HFFc6 (cell line): Measurements from ENCODE around the gene PALS2. TPM values are rescaled to one million over a fixed set of nuclear protein-coding genes. Genes with fewer than 3 reads are reported as not detected.

Experiments used
- DNase-seq: peaks from one replicate; pipeline ENCODE4 v3.0.0-alpha.2; 2018
- H3K27ac Mint-ChIP-seq: 2 replicates; pipeline ENCODE4 v1.8.0; 2020; ENCODE audit warnings: mild to moderate bottlenecking, mixed read lengths
- H3K27me3 Mint-ChIP-seq: 2 replicates; pipeline ENCODE4 v1.8.0; 2021; ENCODE audit warnings: mild to moderate bottlenecking, moderate library complexity, mixed read lengths; ENCODE audit not compliant: insufficient read depth
- H3K36me3 Mint-ChIP-seq: 2 replicates; pipeline ENCODE4 v1.8.0; 2021; ENCODE audit warnings: low read depth, mixed read lengths
- H3K4me1 Mint-ChIP-seq: 2 replicates; pipeline ENCODE4 v1.8.0; 2020; ENCODE audit warnings: low read depth, mixed read lengths
- H3K4me3 Mint-ChIP-seq: 2 replicates; pipeline ENCODE4 v1.8.0; 2020; ENCODE audit warnings: mild to moderate bottlenecking, moderate library complexity, mixed read lengths
- H3K9me3 Mint-ChIP-seq: 2 replicates; pipeline ENCODE4 v1.8.0; 2020; ENCODE audit warnings: mild to moderate bottlenecking, mixed read lengths
- CTCF ChIP-seq: fragments of 200-600 bp; sonication (generic); IDR thresholded peaks from 2 replicates; pipeline ENCODE4 v1.5.0; 2021; ENCODE audit warnings: antibody characterized with exemption, mild to moderate bottlenecking
- total RNA-seq, 6 experiments: library from RNA; stranded (reverse); fragmentation: NEBNext Ultra II Directional; extraction: Animal tissue kit (Norgen Biotek cat#: 25700); gene quantifications; 2 replicates in 1 of 6; 3 replicates in 5 of 6; pipeline ENCODE4 v1.2.3, GENCODE V29; 2021

The PALS2 gene
- total RNA-seq, 6 experiments from 2014 or later: 13.8 to 28.5 (median 20.1) TPM

- no peaks in the 10 kb centered on the region for H3K4me1 Mint-ChIP-seq
- TF ChIP-seq CTCF: no peak
- no peak for DNase-seq
- no peak overlapping the region for H3K4me3 Mint-ChIP-seq
- H3K9me3 Mint-ChIP-seq: no peaks in the 10 kb centered on the region
- no peaks in the 10 kb centered on the region for H3K36me3 Mint-ChIP-seq
- H3K27ac Mint-ChIP-seq: no peak overlapping the region
- H3K27me3 Mint-ChIP-seq: peaks cover 16% of the 10 kb centered on the region
These were observed 24.9 kb upstream of the PALS2 start for GRCh38 chr7:24548390-24548789.

DNA sequence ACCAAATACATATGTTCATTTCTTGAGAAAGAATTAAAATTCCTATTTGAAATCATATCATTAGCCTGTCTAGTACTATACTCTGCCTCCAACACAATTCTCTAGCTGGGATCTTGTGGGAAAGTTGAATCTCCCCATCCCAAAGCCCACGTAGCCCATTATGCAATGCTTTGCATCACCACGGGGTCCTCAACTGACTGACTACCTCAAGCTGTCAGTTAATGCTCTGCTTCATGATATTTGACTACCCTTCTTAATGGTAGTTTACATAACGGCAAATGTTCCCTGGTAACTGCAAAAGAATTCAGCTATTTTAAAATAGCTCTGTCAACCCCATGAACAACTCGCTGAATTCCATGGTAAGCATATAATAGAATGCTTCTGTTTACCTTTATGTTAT is 23.3 kb upstream of the PALS2 start:
- Mint-ChIP-seq H3K27ac (no peak overlapping the region), H3K4me1 (no peaks in the 10 kb centered on the region), H3K9me3 (no peaks in the 10 kb centered on the region), H3K27me3 (peaks cover 10% of the 10 kb centered on the region), H3K4me3 (no peak overlapping the region), H3K36me3 (no peaks in the 10 kb centered on the region)
- DNase-seq: no peak
- no peak for TF ChIP-seq CTCF

DNA sequence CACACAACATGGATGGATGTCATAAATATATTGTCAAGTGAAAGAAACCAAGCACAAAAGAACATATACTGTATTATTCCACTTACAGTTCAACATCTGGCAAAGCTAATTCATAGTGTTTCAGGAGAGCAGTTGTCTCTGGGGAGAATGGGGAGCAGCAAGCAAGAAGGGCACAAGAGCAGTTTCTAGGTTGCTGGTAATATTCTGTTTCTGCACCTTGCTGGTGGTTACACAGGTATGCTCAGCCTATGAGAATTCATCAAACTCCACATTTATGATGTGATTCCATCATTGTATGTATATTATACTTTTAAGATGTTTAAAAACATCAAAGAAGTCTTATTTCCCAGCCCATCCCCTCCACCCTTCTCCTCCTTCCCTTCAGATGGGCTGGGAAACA is 18.1 kb upstream of the PALS2 start:
- DNase-seq: no peak
- Mint-ChIP-seq H3K27ac (no peak overlapping the region), H3K4me1 (no peaks in the 10 kb centered on the region), H3K27me3 (peaks cover 8% of the 10 kb centered on the region), H3K36me3 (no peaks in the 10 kb centered on the region), H3K4me3 (no peak overlapping the region), H3K9me3 (no peaks in the 10 kb centered on the region)
- no peak for TF ChIP-seq CTCF

DNA sequence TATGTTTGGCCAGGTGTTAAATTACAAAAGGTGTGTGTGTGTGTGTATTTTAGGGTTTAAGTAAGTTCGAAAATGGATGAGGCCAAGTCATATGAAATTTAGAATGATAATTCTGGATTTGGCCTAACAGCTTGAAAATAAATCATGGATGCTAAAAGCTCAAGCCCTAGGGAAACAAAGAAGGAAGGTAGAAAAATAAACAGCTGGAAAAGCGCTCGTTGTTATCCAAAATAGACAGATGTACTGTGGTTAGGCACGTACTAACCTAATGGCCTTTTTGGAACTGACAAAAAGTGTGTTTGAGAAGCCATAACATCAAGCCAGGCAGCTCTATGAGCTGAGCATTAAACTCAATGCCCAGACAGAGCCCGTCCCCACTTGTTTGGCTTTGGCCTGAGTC is 17.5 kb upstream of the PALS2 start:
- H3K27ac Mint-ChIP-seq: no peak overlapping the region
- H3K9me3 Mint-ChIP-seq: no peaks in the 10 kb centered on the region
- H3K27me3 Mint-ChIP-seq: peaks cover 8% of the 10 kb centered on the region
- no peak overlapping the region for H3K4me3 Mint-ChIP-seq
- TF ChIP-seq CTCF: no peak
- no peaks in the 10 kb centered on the region for H3K36me3 Mint-ChIP-seq
- H3K4me1 Mint-ChIP-seq: no peaks in the 10 kb centered on the region
- DNase-seq: no peak

- Mint-ChIP-seq H3K27me3 (peaks cover 5% of the 10 kb centered on the region; the same call in 1 of the 2 replicates), H3K4me1 (no peaks in the 10 kb centered on the region), H3K36me3 (no peaks in the 10 kb centered on the region), H3K9me3 (no peaks in the 10 kb centered on the region), H3K4me3 (no peak overlapping the region), H3K27ac (no peak overlapping the region)
- no peak for TF ChIP-seq CTCF
- DNase-seq: no peak
These were observed 12.5 kb upstream of the PALS2 start for GRCh38 chr7:24560772-24561171.

- Mint-ChIP-seq H3K36me3 (no peaks in the 10 kb centered on the region), H3K4me1 (no peaks in the 10 kb centered on the region), H3K27me3 (peaks cover 21% of the 10 kb centered on the region), H3K27ac (no peak overlapping the region), H3K9me3 (no peaks in the 10 kb centered on the region), H3K4me3 (no peak overlapping the region)
- DNase-seq: no peak
- TF ChIP-seq CTCF: no peak
These were observed 7.0 kb upstream of the PALS2 start for GRCh38 chr7:24566274-24566673.
